ENCODE measurements around the gene RPL9. TPM values are rescaled to one million over a fixed set of nuclear protein-coding genes. Genes with fewer than 3 reads are reported as not detected.

Gene RPL9
- total RNA-seq, 4 donors from 2014 or later: 2,396 to 3,997 (median 2,918) TPM

- no peaks in the 10 kb centered on the region for H3K9me3 ChIP-seq
These were observed 5.0 kb downstream of the RPL9 start for GRCh38 chr4:39453738-39454137.

GRCh38 chr4:39452860-39453587, 5.7 kb downstream of the RPL9 start:
- TF ChIP-seq CTCF (IDR thresholded peaks at IDR 0.05) (no peak), POLR2A (IDR thresholded peaks at IDR 0.05) (no peak), EP300 (IDR thresholded peaks at IDR 0.05) (no peak)
- Histone ChIP-seq H3K9me3 (no peaks in the 10 kb centered on the region), H3K36me3 (peaks cover 10 to 87% (median 20%) of the 10 kb centered on the region in 3 donors), H3K27me3 (no peaks in the 10 kb centered on the region), H3K4me3 (no peak overlapping the region), H3K27ac (no peak overlapping the region), H3K4me1 (peaks cover 4 to 33% (median 14%) of the 10 kb centered on the region in 4 donors)
- no peak for DNase-seq (ENCODE audit: low spot score in 2 of 2)
- WGBS, 2 donors: 82 to 88% methylated on average over 11 of the region's 11 CpGs

More at GRCh38 chr4:39453738-39454137, 5.0 kb downstream of the RPL9 start:
- Histone ChIP-seq H3K4me3 (no peak overlapping the region), H3K27ac (no peak overlapping the region), H3K36me3 (peaks cover 10 to 82% (median 20%) of the 10 kb centered on the region in 3 donors), H3K4me1 (peaks cover 4 to 34% (median 14%) of the 10 kb centered on the region in 4 donors), H3K27me3 (no peaks in the 10 kb centered on the region)
- TF ChIP-seq EP300 (IDR thresholded peaks at IDR 0.05): no peak
- TF ChIP-seq POLR2A (IDR thresholded peaks at IDR 0.05): no peak
- no peak for TF ChIP-seq CTCF (IDR thresholded peaks at IDR 0.05)
- DNase-seq (ENCODE audit: low spot score in 2 of 2): no peak
- WGBS, 2 donors: 54 to 78% methylated on average over 2 of the region's 2 CpGs

- peaks cover 4 to 28% (median 9%) of the 10 kb centered on the region in 4 donors for H3K4me1 ChIP-seq
- TF ChIP-seq EP300 (IDR thresholded peaks at IDR 0.05) (no peak), POLR2A (IDR thresholded peaks at IDR 0.05) (no peak), CTCF (IDR thresholded peaks at IDR 0.05) (no peak)
- H3K36me3 ChIP-seq: peaks cover 10 to 87% (median 20%) of the 10 kb centered on the region in 3 donors
- DNase-seq (ENCODE audit: low spot score in 2 of 2): no peak
- H3K27ac ChIP-seq: no peak overlapping the region
- H3K4me3 ChIP-seq: no peak overlapping the region
- no peaks in the 10 kb centered on the region for H3K27me3 ChIP-seq
- H3K9me3 ChIP-seq: no peaks in the 10 kb centered on the region
- 86% methylated on average over 6 of the region's 6 CpGs for WGBS, 2 donors
These were observed 6.4 kb downstream of the RPL9 start for GRCh38 chr4:39452153-39452859.

GRCh38 chr4:39451423-39452023, 7.2 kb downstream of the RPL9 start:
- no peak overlapping the region for H3K27ac ChIP-seq
- no peak for DNase-seq (ENCODE audit: low spot score in 2 of 2)
- H3K4me3 ChIP-seq: no peak overlapping the region
- peaks cover 5 to 81% (median 20%) of the 10 kb centered on the region in 3 donors for H3K36me3 ChIP-seq
- 84 to 98% methylated on average over 6 of the region's 6 CpGs for WGBS, 2 donors
- peaks cover 0 to 27% (median 4%) of the 10 kb centered on the region in 4 donors for H3K4me1 ChIP-seq
- TF ChIP-seq CTCF (IDR thresholded peaks at IDR 0.05) (no peak), EP300 (IDR thresholded peaks at IDR 0.05) (no peak), POLR2A (IDR thresholded peaks at IDR 0.05) (no peak)
- H3K27me3 ChIP-seq: no peaks in the 10 kb centered on the region
- H3K9me3 ChIP-seq: no peaks in the 10 kb centered on the region
